GM12878 (cell line): ENCODE data around the gene CHAT. TPM values are rescaled to one million over a fixed set of nuclear protein-coding genes. Genes with fewer than 3 reads are reported as not detected.

Experiments
- KLF5 ChIP-seq: fragments of 450-650 bp; IDR thresholded peaks from 2 replicates; pipeline ENCODE4 v1.6.1; 2014; ENCODE audit warnings: mild to moderate bottlenecking; ENCODE audit not compliant: partially characterized antibody
- MXI1 ChIP-seq: fragments of 150-350 bp; IDR thresholded peaks from 2 replicates; pipeline ENCODE4 v1.6.1; 2011; ENCODE audit warnings: low read depth, mild to moderate bottlenecking, inconsistent platforms, low read length, improper control_type of control experiment
- PAX5 ChIP-seq: IDR thresholded peaks from 2 replicates; pipeline ENCODE4 v1.6.1; 2011; ENCODE audit warnings: low read depth, low read length, borderline replicate concordance
- POLR2AphosphoS2 ChIP-seq: IDR thresholded peaks from 2 replicates; pipeline ENCODE4 v1.6.1; 2011; ENCODE audit warnings: low read depth, mild to moderate bottlenecking, low read length, improper control_type of control experiment, moderate library complexity
- RB1 ChIP-seq: fragments of 450-650 bp; formaldehyde crosslinking; IDR thresholded peaks from 2 replicates; pipeline ENCODE4 v1.6.1; 2017; ENCODE audit warnings: mild to moderate bottlenecking, borderline replicate concordance
- SUPT20H ChIP-seq: IDR thresholded peaks from 2 replicates; pipeline ENCODE4 v1.6.1; 2011; ENCODE audit warnings: low read depth, mild to moderate bottlenecking, low read length, moderate library complexity, borderline replicate concordance; ENCODE audit not compliant: control insufficient read depth
- ZBTB33 ChIP-seq: fragments of 450-650 bp; IDR thresholded peaks from 2 replicates; pipeline ENCODE4 v1.6.1; 2017; ENCODE audit warnings: mild to moderate bottlenecking
- ZNF687 ChIP-seq: fragments of 450-650 bp; IDR thresholded peaks from 2 replicates; pipeline ENCODE4 v1.6.1; 2017; ENCODE audit warnings: mild to moderate bottlenecking, moderate library complexity
- polyA plus RNA-seq, 11 experiments: library from polyadenylated mRNA; depleted of rRNA in 4 of 11; unstranded in 6 of 11; stranded (reverse) in 5 of 11; fragments of >200 nt; fragmentation: Nextera tagmentation in 4 of 11; fragmentation: Illumina TruSeq in 1 of 11; extraction: Ambion mirVana in 4 of 11; extraction: Trizol in 1 of 11; gene quantifications; 1 replicate in 1 of 11; 2 replicates in 10 of 11; pipeline versions ENCODE4 v1.2.1 to v1.2.3, GENCODE V29; 2011 to 2016; ENCODE audit warnings: inconsistent platforms in 2 of 11, missing spikeins in 2 of 11, low read depth in 1 of 11
- total RNA-seq, 4 experiments: library from RNA; depleted of rRNA in 3 of 4; stranded (reverse); fragments of >200 nt in 3 of 4; fragmentation: Illumina TruSeq in 1 of 4; extraction: Trizol in 1 of 4; gene quantifications; 2 replicates each; pipeline versions ENCODE4 v1.2.1 to v1.2.3, GENCODE V29; 2013 to 2021

Gene CHAT
- total and polyA plus RNA-seq, 10 of the 15 experiments (the other 5 are each of a cell fraction or from before 2014, with no cell fraction given) = not detected

- TF ChIP-seq ZNF687 (no peak), POLR2AphosphoS2 (no peak), ZBTB33 (no peak), RB1 (no peak), KLF5 (no peak), MXI1 (no peak), SUPT20H (no peak), PAX5 (no peak)
Observed at GRCh38 chr10:49654036-49654693, 40.3 kb downstream of the CHAT start (continued).
